Small intestine (tissue), 16 donors: ENCODE measurements around the gene SETBP1. TPM values are rescaled to one million over a fixed set of nuclear protein-coding genes. Genes with fewer than 3 reads are reported as not detected.

Experiments used
- DNase-seq, 2 donors: peaks; one replicate each; pipeline versions ENCODE4 v3.0.0 to v3.0.0-alpha.2; 2013
- FAIRE-seq: peaks from 2 replicates; lab custom pipeline; 2012; peaks lifted over from hg19 to GRCh38; lab: Jason Lieb, UNC
- H3K27ac ChIP-seq, 3 donors: one replicate each; pipeline ENCODE4 v1.5.1; 2013; ENCODE audit warnings: low read length in 2 of 3, mild to moderate bottlenecking in 2 of 3, control low read depth in 1 of 3, inconsistent platforms in 1 of 3, low read depth in 1 of 3, moderate library complexity in 1 of 3
- H3K27me3 ChIP-seq, 3 donors: one replicate each; pipeline ENCODE4 v1.6.1; 2013; ENCODE audit warnings: low read length in 3 of 3, inconsistent platforms in 1 of 3; ENCODE audit not compliant: control insufficient read depth in 3 of 3, insufficient read depth in 3 of 3
- H3K36me3 ChIP-seq, 3 donors: one replicate each; pipeline ENCODE4 v1.6.1; 2013; ENCODE audit warnings: low read length in 3 of 3, inconsistent platforms in 1 of 3, low read depth in 1 of 3, mild to moderate bottlenecking in 1 of 3, moderate library complexity in 1 of 3; ENCODE audit not compliant: control insufficient read depth in 3 of 3, insufficient read depth in 2 of 3
- H3K4me1 ChIP-seq, 3 donors: one replicate each; pipeline ENCODE4 v1.6.1; 2013; ENCODE audit warnings: low read length in 2 of 3, inconsistent platforms in 1 of 3, low read depth in 1 of 3, mild to moderate bottlenecking in 1 of 3, moderate library complexity in 1 of 3; ENCODE audit not compliant: control insufficient read depth in 3 of 3, insufficient read depth in 2 of 3
- H3K4me3 ChIP-seq, 3 donors: one replicate each; pipeline ENCODE4 v1.5.1; 2013; ENCODE audit warnings: low read length in 3 of 3, control low read depth in 1 of 3, inconsistent platforms in 1 of 3, low read depth in 1 of 3, mild to moderate bottlenecking in 1 of 3, moderate library complexity in 1 of 3
- H3K9me3 ChIP-seq, 2 donors: one replicate each; pipeline ENCODE4 v1.6.1; 2013; ENCODE audit warnings: low read depth in 1 of 2, low read length in 1 of 2; ENCODE audit not compliant: control insufficient read depth in 2 of 2, insufficient read depth in 1 of 2
- WGBS, 3 donors: extraction: QIAGEN DNeasy Blood & Tissue Kit; methylation state at CpG; one replicate each; pipeline ENCODE4 v1.1.7; 2013; 5-methylcytosine and 5-hydroxymethylcytosine counted together
- long read RNA-seq, 10 donors: transcript quantifications; one replicate each; lab custom pipeline, GENCODE V29; 2026
- polyA plus RNA-seq, 4 donors: library from polyadenylated mRNA; stranded (reverse) in 3 of 4; unstranded in 1 of 4; fragments of 200-250 nt in 3 of 4; fragments of 120-200 nt in 1 of 4; gene quantifications; one replicate each; pipeline versions ENCODE4 v1.2.1 to v1.2.3, GENCODE V29; 2013
- donor health status: healthy with polysubstance abuse.
- donor health status: control.
- donor health status: control.
- donor health status: Bipolar disorder and iron deficiency.
- donor health status: healthy.

SETBP1 gene
- polyA plus RNA-seq, result 1 to 10 TPM in 2 of 4 donors, under 1 TPM in 1, not detected in 1; 0.54 to 5.8 (median 1.8) TPM
- long read RNA-seq, donor 1, result 0 reads
- long read RNA-seq, donor 2, result 0 reads
- long read RNA-seq, donor 3, result 0 reads
- long read RNA-seq, donor 4, result 0 reads
- long read RNA-seq, donor 5, result 0 reads
- long read RNA-seq, donor 6, result 0 reads
- long read RNA-seq, donor 7, result 0 reads
- long read RNA-seq, donor 8, result 0 reads
- long read RNA-seq, donor 9, result 0 reads
- long read RNA-seq, donor 10, partial matches to known transcripts, result 12 of 12 reads
- long read RNA-seq, donor 10, other reads (novel, unspliced or antisense), result 0 of 12 reads

DNA sequence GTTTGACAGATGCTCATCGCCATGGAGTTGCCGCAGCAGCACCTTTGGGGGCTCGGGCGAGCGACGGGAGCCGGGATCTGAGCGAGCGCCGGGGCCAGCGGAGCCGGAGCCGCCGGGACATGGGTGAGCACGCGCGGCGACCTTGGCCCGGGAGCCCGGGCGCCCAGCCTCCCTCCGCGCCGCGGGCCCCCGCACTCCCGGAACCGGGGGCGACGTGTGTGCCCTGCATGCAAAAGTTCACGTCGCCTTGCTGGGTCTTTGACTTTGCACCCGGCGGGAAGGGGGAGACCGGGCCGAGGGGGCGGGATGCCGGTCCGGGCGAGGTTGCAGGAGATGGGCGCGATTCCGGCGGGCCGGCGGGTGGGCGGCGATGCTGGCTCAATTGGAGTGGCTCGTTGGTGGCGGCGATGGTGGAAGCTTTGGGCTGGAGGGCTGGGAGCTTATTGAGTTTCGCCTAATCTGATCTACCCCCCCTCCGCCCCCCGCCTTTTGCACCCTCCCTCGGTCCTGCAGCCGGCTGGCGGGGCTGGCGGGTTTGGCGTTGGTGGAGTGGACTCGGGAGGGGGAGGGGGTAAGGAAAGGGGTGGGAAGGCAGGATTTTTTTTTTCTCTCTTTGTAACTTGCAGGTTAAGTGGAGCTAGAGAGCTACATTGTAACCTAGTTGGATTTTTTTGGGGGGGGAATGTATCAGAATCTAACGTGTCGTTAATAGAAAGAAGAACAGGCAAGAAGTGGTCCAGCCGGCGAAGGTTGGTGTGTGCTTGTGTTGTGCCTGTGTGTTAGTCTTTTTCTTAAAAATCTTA, at the start of gene SETBP1:
TSS of gene SETBP1 (plus strand) at position 616 of the 803 bp plus-strand sequence. CDS start 20,459 bp downstream, outside the sequence.
- H3K9me3 ChIP-seq, result no peaks in the 10 kb centered on the region
- no peak for FAIRE-seq
- whole genome bisulfite sequencing, 3 donors, result 0 to 1% (median 0%) methylated on average over 49 to 64 of the region's 64 CpGs
- H3K4me1 ChIP-seq, result peaks cover 0 to 6% (median 5%) of the 10 kb centered on the region in 3 donors
- no peaks in the 10 kb centered on the region for H3K36me3 ChIP-seq
- peaks cover 0 to 2% (median 0%) of the 10 kb centered on the region in 3 donors for H3K27me3 ChIP-seq
- H3K4me3 ChIP-seq, result peak within 1 kb of the TSS; percentile 56 to 72 (median 58)
- H3K27ac ChIP-seq, result peak within 1 kb of the TSS in 2 of 3 donors; percentile 73 to 97
- peak in 1 of 2 donors; percentile 77 for DNase-seq

DNA sequence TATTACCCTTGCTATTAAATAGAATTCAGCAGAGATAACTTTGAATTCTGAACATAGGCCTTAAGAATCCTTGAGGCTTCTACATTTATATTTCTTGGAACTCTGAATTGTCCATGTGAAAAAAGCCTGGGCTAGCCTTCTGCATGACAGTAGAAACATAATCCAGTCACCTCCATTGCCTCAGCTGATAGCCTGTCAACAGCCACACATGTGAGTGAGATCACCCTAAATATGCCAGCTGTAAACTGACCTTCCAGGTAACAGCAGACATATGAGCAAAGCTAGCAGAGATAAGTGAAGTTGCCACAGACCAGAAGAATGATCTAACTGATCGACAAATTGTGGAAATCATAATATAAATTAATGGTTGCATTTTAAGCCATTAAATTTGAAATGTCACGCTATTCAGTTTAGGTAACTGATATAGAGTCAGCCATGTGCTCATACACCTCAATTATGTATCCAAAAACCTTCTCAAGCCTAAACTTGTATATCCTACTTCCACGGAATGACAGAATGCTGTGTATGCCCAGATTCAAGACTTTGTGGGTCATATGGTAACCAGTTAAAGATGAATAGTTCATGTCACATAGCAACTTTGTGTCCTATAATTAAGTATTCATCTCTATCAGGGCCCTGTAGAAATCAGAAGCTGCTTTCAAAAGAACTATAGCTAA, 48.1 kb upstream of the SETBP1 start:
- no peak overlapping the region for H3K27ac ChIP-seq
- DNase-seq (no peak), FAIRE-seq (no peak)
- no peaks in the 10 kb centered on the region for H3K36me3 ChIP-seq
- no peaks in the 10 kb centered on the region for H3K9me3 ChIP-seq
- H3K4me3 ChIP-seq, result no peak overlapping the region
- WGBS, 3 donors, result 89 to 93% (median 93%) methylated on average over 3 of the region's 3 CpGs
- no peaks in the 10 kb centered on the region for H3K4me1 ChIP-seq
- H3K27me3 ChIP-seq, result no peaks in the 10 kb centered on the region

DNA sequence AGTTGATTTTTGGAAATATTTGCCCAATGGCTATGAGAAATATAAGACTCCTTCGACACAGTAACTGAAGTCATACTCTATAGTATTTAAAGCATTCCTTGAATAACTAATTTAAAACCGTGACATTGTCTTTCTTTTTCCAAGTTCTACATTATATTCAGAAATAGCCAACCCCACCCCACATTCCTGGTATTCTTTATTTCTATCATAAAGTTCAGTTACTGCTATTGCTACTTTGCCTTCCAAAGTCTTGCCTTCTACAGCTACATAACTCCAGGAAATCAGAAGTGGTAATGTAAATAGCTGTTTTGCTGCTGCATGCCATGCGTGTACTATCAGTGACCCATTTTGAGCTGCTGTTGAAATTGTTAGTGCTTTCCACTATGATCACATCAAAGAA, 45.1 kb upstream of the SETBP1 start:
- Histone ChIP-seq H3K36me3 (no peaks in the 10 kb centered on the region), H3K27ac (no peak overlapping the region), H3K4me3 (no peak overlapping the region), H3K9me3 (no peaks in the 10 kb centered on the region), H3K27me3 (no peaks in the 10 kb centered on the region), H3K4me1 (no peaks in the 10 kb centered on the region)
- FAIRE-seq (no peak), DNase-seq (no peak)
- WGBS, 3 donors, result 87 to 94% (median 92%) methylated on average over 3 of the region's 3 CpGs

DNA sequence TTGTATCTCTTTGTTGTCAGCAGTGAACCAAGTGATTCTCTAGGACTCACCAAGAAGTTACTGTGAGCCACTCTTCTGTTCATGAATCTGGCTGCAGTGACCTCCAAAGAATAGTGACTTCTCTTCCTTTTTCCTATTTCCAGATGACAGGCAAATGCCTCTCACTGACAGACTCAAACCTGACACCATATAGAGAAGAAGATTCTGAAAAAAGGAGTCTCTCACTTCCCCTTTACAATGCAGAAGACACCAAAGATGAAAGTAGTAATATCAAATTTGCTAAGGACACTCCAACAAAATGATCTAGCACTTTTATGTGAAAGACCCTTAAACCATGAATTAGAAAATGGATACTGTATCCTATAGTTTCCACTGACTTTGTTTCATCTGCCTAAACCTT, 44.4 kb upstream of the SETBP1 start:
- FAIRE-seq, result no peak
- Histone ChIP-seq H3K4me3 (no peak overlapping the region), H3K27ac (no peak overlapping the region), H3K4me1 (no peaks in the 10 kb centered on the region), H3K27me3 (no peaks in the 10 kb centered on the region), H3K9me3 (no peaks in the 10 kb centered on the region), H3K36me3 (no peaks in the 10 kb centered on the region)
- DNase-seq, result no peak

DNA sequence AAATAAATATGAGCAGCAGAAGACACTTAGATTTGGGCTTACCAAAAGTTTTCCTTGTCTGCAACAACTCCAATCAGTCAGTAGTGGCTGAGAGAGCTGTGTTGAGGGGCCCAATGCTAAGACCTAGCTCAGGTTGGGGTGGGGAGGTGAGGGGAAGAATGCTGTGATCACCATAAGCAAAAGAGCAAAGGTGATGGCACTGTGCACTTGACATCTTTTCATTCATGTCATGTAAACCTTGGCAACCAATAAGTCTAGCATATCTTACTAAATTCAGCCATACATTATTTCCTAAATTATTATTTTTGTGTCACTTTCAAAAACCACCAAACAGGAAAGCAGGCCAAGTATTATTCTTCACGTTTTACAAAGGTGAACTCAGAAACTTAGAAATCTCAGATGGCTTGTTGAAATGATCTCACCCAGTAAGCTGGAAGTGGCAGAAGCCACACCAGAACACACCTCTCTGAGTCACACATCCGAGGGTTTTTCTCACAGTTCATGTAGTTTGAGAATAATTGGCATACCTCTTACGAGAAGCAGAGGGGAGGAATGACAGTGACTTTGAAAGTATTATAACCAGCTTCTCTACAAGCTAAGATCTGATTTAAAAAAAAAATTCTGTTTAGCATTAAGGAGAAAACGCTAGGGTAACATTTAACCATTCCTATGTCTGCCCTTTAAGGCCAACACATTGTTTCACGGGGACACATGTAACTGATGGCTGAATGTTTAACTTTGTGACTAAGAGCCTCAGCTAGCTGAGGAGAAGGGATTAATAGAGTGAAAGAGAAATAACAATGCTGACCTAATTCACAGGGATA, 43.3 kb upstream of the SETBP1 start:
- DNase-seq (peak in 1 of 2 donors; percentile 7), FAIRE-seq (no peak)
- H3K27me3 ChIP-seq, result no peaks in the 10 kb centered on the region
- no peak overlapping the region for H3K4me3 ChIP-seq
- H3K36me3 ChIP-seq, result no peaks in the 10 kb centered on the region
- no peaks in the 10 kb centered on the region for H3K4me1 ChIP-seq
- no peaks in the 10 kb centered on the region for H3K9me3 ChIP-seq
- WGBS, 3 donors, result 28 to 44% (median 39%) methylated on average over 5 of the region's 5 CpGs
- no peak overlapping the region for H3K27ac ChIP-seq

DNA sequence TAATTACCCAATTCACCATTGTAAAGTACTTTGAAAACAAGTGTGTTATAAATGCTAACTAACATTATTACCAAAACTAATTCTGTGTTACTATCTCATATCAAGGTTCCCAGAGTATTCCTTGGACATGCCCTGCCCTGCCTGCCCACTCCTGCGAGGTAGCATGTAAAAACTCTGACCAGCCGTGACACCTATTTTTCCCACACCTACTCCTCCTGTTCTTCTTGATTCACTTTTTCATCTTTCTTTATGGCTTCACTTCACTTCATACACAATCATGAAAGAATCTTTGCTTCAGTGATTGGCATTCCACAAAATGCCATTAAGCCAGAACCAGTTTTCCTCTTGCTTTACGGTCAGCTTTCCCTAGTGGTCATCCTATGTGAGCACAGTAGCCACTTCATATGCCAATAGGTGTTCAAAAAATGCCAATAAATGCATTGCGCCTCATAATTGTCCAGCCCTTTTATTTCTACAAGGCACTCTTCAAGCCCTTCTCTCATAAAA, 42.6 kb upstream of the SETBP1 start:
- no peak overlapping the region for H3K4me3 ChIP-seq
- WGBS, 3 donors, result 85 to 91% (median 86%) methylated on average over 4 of the region's 4 CpGs
- no peaks in the 10 kb centered on the region for H3K9me3 ChIP-seq
- DNase-seq, result no peak
- H3K27ac ChIP-seq, result no peak overlapping the region
- H3K36me3 ChIP-seq, result no peaks in the 10 kb centered on the region
- H3K4me1 ChIP-seq, result no peaks in the 10 kb centered on the region
- H3K27me3 ChIP-seq, result no peaks in the 10 kb centered on the region
- no peak for FAIRE-seq

DNA sequence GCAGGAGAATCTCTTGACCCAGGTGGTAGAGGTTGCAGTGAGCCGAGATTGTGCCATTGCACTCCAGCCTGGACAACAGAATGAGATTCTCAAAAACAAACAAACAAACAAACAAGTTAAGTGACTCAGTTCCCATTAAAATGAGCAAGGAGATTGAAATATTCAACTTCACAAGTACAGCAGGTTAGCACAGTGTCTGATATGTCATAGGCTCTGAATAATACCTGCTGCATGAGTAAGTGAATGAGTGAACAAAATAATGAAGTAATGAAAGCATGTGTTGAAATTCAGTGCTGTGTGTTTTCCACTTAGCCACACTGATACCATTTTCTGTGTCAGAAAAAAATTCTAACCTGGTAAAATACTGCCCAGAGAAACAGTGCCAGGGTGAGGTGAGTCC, 41.9 kb upstream of the SETBP1 start:
- Histone ChIP-seq H3K27ac (no peak overlapping the region), H3K36me3 (no peaks in the 10 kb centered on the region), H3K27me3 (no peaks in the 10 kb centered on the region), H3K4me1 (no peaks in the 10 kb centered on the region), H3K4me3 (no peak overlapping the region), H3K9me3 (no peaks in the 10 kb centered on the region)
- DNase-seq (no peak), FAIRE-seq (no peak)
- WGBS, 3 donors, result 91 to 100% (median 93%) methylated on average over 1 of the region's 1 CpG
